Cardiac muscle cell (in vitro differentiated cells and primary cell): ENCODE measurements around the gene MYO6. TPM values are rescaled to one million over a fixed set of nuclear protein-coding genes. Genes with fewer than 3 reads are reported as not detected.
A peak's percentile ranks its signal among the peaks of the same experiment; 100 is the strongest.

ENCODE experiments used
- DNase-seq, 2 donors: peaks; one replicate each; pipeline versions ENCODE4 v3.0.0 to v3.0.0-alpha.2; 2010 to 2017; ENCODE audit warnings: low read depth in 1 of 2, low spot score in 1 of 2
- H3K27ac ChIP-seq: fragments of 200-600 bp; sonication (generic); 2 replicates; pipeline ENCODE4 v1.5.1; 2016
- H3K27me3 ChIP-seq: fragments of 200-600 bp; sonication (generic); 2 replicates; pipeline ENCODE4 v1.6.0; 2016; ENCODE audit warnings: control low read depth
- H3K36me3 ChIP-seq: fragments of 200-600 bp; sonication (generic); 2 replicates; pipeline ENCODE4 v1.5.1; 2016; ENCODE audit warnings: control low read depth
- H3K4me1 ChIP-seq: fragments of 200-600 bp; sonication (generic); 2 replicates; pipeline ENCODE4 v1.8.1; 2017; ENCODE audit warnings: low read depth, mild to moderate bottlenecking, mixed run types
- H3K4me3 ChIP-seq: fragments of 200-600 bp; sonication (generic); 2 replicates; pipeline ENCODE4 v1.5.1; 2016; ENCODE audit warnings: mild to moderate bottlenecking
- H3K9me3 ChIP-seq: fragments of 200-600 bp; sonication (generic); 2 replicates; pipeline ENCODE4 v1.5.1; 2017; ENCODE audit warnings: low read depth, mild to moderate bottlenecking, control low read depth
- polyA plus RNA-seq: library from polyadenylated mRNA; unstranded; fragments of >200 nt; fragmentation: Nextera tagmentation; extraction: Ambion mirVana; gene quantifications from 2 replicates; pipeline ENCODE4 v1.2.1, GENCODE V29; 2016
- total RNA-seq: library from RNA; depleted of rRNA; stranded (reverse); fragments of >200 nt; gene quantifications from 2 replicates; pipeline ENCODE4 v1.2.3, GENCODE V29; 2016
- TF ChIP-seq, protein P1 (sequence below): IDR thresholded peaks from 2 replicates; pipeline ENCODE4 v1.5.1; 2012; ENCODE audit warnings: low read depth, mild to moderate bottlenecking, low read length

Gene MYO6
- total and polyA plus RNA-seq, 2 experiments from 2014 or later, result 17.9 to 34.7 TPM

DNA sequence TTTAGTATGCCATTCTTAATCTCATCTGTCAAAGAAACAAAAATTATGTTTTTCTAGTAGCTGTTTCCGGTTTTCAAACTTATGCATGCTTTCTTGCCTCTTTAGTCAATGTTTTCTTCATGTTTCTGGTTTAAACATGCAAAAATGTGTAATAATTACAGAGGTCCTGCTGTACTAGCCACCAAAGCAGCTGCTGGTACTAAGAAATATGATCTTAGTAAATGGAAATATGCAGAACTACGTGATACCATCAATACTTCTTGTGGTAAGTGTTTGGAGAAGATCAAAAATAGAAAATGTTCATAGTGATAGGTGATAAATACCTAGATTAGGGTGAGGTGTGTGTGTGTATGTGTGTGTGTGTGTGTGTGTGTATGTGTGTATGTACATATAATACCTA is 158.4 kb downstream of the MYO6 start:
- H3K4me1 ChIP-seq, result peaks cover 3% of the 10 kb centered on the region
- no peaks in the 10 kb centered on the region for H3K9me3 ChIP-seq
- no peak overlapping the region for H3K4me3 ChIP-seq
- TF ChIP-seq, protein P1, sequence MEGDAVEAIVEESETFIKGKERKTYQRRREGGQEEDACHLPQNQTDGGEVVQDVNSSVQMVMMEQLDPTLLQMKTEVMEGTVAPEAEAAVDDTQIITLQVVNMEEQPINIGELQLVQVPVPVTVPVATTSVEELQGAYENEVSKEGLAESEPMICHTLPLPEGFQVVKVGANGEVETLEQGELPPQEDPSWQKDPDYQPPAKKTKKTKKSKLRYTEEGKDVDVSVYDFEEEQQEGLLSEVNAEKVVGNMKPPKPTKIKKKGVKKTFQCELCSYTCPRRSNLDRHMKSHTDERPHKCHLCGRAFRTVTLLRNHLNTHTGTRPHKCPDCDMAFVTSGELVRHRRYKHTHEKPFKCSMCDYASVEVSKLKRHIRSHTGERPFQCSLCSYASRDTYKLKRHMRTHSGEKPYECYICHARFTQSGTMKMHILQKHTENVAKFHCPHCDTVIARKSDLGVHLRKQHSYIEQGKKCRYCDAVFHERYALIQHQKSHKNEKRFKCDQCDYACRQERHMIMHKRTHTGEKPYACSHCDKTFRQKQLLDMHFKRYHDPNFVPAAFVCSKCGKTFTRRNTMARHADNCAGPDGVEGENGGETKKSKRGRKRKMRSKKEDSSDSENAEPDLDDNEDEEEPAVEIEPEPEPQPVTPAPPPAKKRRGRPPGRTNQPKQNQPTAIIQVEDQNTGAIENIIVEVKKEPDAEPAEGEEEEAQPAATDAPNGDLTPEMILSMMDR, result no peak
- no peaks in the 10 kb centered on the region for H3K27me3 ChIP-seq
- DNase-seq, result no peak
- H3K36me3 ChIP-seq, result peaks cover 6% of the 10 kb centered on the region
- H3K27ac ChIP-seq, result no peak overlapping the region

DNA sequence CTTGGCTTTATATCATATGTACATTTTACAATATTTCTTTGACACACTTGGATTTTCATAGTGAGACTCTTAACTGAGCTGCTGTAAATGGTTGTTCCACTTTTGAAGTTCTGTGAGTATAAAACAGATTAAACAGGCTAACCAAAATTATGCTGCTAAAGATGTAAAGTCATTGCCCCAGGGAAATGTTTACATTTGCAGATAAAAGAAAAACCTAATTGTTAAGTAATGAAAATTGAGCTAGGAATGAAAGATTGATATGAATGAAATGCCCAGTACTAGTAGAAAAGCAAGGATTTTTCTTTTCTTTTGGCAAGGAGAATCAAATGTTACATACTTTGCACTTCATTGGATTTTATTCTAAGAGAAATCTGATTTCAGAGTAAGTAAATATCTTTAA is 164.0 kb downstream of the MYO6 start:
- TF ChIP-seq, protein P1, result no peak
- no peak for DNase-seq
- peaks cover 20% of the 10 kb centered on the region for H3K36me3 ChIP-seq
- no peak overlapping the region for H3K4me3 ChIP-seq
- peaks cover 7% of the 10 kb centered on the region for H3K4me1 ChIP-seq
- H3K9me3 ChIP-seq, result no peaks in the 10 kb centered on the region
- H3K27ac ChIP-seq, result no peak overlapping the region
- no peaks in the 10 kb centered on the region for H3K27me3 ChIP-seq

DNA sequence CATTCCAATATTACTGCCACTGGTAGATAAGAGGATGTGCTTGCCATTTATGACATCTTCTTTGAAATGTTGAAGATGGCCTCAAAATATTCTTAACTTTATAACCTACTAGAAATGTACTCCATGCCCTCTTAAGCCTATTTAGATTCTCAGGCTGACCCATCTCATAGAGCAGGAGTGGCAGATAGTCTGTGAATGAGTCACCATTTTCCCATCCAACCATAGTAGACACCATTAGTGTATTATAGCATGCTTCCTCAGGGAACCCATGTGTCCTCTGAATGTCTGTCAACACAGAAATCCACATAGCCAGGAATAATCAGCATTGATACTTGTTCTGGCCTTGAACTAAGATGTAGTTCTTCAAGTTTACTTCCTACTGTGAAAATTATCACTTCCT is 173.2 kb downstream of the MYO6 start:
- Histone ChIP-seq H3K9me3 (no peaks in the 10 kb centered on the region), H3K4me3 (no peak overlapping the region), H3K36me3 (no peaks in the 10 kb centered on the region), H3K4me1 (no peaks in the 10 kb centered on the region), H3K27me3 (no peaks in the 10 kb centered on the region), H3K27ac (no peak overlapping the region)
- TF ChIP-seq, protein P1, result no peak
- no peak for DNase-seq

DNA sequence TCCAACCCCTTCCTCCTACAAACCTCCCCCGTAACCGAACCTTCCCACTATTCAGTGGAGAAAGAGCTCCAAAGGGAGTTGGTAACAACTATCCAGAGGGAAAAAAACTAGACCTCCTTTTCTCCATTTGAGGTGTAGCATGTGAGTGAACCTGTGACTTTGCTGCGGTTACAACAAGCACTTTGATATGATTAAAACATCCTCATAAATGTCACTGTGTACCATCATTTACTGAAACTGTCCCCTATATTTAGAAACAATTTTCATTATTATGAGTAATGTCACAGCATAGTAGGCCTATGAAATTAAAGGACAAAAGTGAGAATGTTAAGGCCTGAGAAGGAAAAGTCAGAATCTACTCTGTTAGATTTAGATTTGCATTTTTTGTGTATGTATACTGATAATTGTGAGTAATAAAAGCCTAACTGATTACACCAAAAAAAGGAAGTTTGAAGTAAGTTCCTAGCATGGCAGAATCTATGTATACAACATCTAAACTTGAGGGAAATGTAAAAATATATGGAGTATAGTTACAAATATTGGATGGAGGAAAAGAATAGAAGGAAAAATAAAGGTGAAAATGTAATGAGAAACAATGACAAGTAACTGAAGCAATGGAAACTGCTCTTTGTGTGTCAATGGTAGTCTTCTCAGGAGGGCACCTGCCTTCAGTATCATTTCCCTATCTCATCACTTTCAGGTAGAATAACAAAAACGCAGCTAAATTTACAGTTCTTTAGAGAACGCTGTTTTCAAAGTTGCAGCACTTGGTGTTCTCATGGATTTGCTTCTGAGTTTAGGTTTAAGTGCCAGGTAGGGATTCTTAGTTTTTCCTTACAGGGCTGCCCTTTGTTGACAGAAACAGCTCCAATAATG is 177.5 kb downstream of the MYO6 start:
- no peak overlapping the region for H3K27ac ChIP-seq
- no peaks in the 10 kb centered on the region for H3K27me3 ChIP-seq
- peaks cover 4% of the 10 kb centered on the region for H3K4me1 ChIP-seq
- TF ChIP-seq, protein P1, result no peak
- H3K36me3 ChIP-seq, result no peaks in the 10 kb centered on the region
- no peaks in the 10 kb centered on the region for H3K9me3 ChIP-seq
- no peak for DNase-seq
- H3K4me3 ChIP-seq, result no peak overlapping the region

DNA sequence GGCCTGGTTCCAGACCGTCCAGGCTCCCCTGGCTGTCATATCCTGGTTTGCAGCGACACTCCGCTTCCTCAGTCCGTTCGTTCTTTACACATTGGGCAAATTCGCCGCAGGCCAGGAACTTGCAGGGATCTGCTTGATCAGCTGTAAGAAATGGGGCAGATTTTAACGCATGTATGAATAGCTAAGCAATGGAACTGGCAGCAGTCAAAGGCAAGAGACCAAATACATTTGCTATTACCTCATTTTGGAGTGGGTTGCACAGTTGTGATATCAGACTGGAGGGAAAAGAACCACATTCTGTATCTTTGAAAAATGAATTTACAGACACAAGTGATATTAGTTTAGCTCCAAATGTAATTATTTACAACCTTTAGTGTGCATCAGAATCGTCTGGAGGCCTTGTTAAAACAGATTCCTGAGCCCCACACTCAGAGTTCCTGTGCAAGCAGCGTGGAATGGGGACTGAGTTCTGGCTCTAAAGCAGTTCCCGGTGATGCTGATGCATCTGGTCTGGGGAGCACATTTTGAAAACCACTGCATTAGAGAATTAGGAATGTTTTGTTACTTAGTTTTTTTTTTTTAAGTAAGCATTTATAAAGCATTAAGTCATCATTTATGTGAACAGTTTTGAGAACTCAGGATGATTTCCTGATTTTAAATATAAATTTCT is 182.1 kb downstream of the MYO6 start:
- TF ChIP-seq, protein P1, result no peak

More for the DNA sequence above, 182.1 kb downstream of the MYO6 start:
- no peaks in the 10 kb centered on the region for H3K9me3 ChIP-seq
- H3K27me3 ChIP-seq, result no peaks in the 10 kb centered on the region
- no peaks in the 10 kb centered on the region for H3K36me3 ChIP-seq
- H3K4me1 ChIP-seq, result peaks cover 16% of the 10 kb centered on the region
- no peak for DNase-seq
- H3K4me3 ChIP-seq, result no peak overlapping the region
- H3K27ac ChIP-seq, result peak overlapping the region; percentile 55
